ENCODE measurements around the gene CEP152. TPM values are rescaled to one million over a fixed set of nuclear protein-coding genes. Genes with fewer than 3 reads are reported as not detected.

Gene CEP152
- total and polyA plus RNA-seq, 10 of the 15 experiments (the other 5 are each of a cell fraction or from before 2014, with no cell fraction given) = 5.3 to 22.6 (median 14.2) TPM

DNA sequence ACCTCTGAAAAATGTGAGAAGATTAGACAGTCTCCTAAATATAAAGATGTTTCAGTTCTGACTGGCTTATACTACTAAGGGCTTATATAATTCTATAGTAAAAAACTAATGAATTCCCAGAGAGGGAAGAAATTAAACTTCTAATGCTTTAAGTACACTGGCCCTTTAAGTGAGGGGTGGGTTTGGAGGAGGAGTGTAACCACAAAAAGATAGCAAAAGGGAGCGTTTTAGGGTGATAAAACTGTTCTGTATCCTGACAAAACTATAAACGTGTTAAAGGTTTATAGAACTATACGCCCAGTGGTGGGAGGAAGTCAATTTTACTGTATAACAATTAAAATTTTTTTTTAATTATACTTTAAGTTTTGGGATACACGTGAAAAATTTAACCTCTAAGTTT is 45.8 kb downstream of the CEP152 start:
- POLR2A ChIA-PET = no interaction called here
- RAD21 ChIA-PET (ENCODE audit: unreplicated experiment) = no interaction called here
- H3K36me3 ChIP-seq (ENCODE audit: control insufficient read depth in 2 of 2, insufficient read depth in 2 of 2, low read length in 1 of 2) = peaks cover 4 to 9% of the 10 kb centered on the region in 2 experiments
- H3K4me3 ChIP-seq = no peak overlapping the region
- no peaks in the 10 kb centered on the region for H3K4me1 ChIP-seq (ENCODE audit: control insufficient read depth, insufficient read depth, low read length)
- BruUV-seq (replicated peaks) = no TSS peak
- DNase-seq (ENCODE audit: low read depth, low spot score) (no peak), ATAC-seq (no peak), FAIRE-seq (no peak)
- SMC1A ChIA-PET (ENCODE audit: uncharacterized antibody, unreplicated experiment) = no interaction called here
- intact Hi-C loops (cut with micrococcal nuclease; ENCODE audit: unreplicated experiment) (no loop called here), in situ Hi-C loops (cut with MboI) (no loop called here)
- H3K4me2 ChIP-seq (ENCODE audit: control insufficient read depth, insufficient read depth) = no peak overlapping the region
- CTCF ChIA-PET = interaction anchor here (0.6 kb wide), 1 partner anchor 988 kb away, joined by 3 read pairs; no protein-coding TSS in a partner anchor
- H3K79me2 ChIP-seq (ENCODE audit: control insufficient read depth, insufficient read depth, low read length) = no peaks in the 10 kb centered on the region
- no peak overlapping the region for H3K9ac ChIP-seq (ENCODE audit: control insufficient read depth, insufficient read depth, low read length)
- 80% methylated on average over 4 of the region's 4 CpGs for WGBS (ENCODE audit: insufficient coverage, insufficient replicate concordance, low lambda C conversion rate, missing lambda C conversion rate)
- H3K27ac ChIP-seq (ENCODE audit: control insufficient read depth, insufficient read depth) = no peak overlapping the region
- no peaks in the 10 kb centered on the region for H3K9me3 ChIP-seq (replicated peaks; ENCODE audit: control insufficient read depth, insufficient read depth, low read length)
- TF ChIP-seq SRF (IDR thresholded peaks at IDR 0.05; ENCODE audit: low read depth in 2 of 2, low read length in 2 of 2) (no peak), RELB (IDR thresholded peaks at IDR 0.05; ENCODE audit: low read depth) (no peak), SIX5 (IDR thresholded peaks at IDR 0.05; ENCODE audit: low read depth, low read length, severe bottlenecking) (no peak), ATF3 (IDR thresholded peaks at IDR 0.05; ENCODE audit: borderline replicate concordance, extremely low read depth, low read depth, low read length) (no peak)
- H3K27me3 ChIP-seq (replicated peaks in 1 of 2; ENCODE audit: control insufficient read depth in 2 of 2, insufficient read depth in 2 of 2, low read length in 1 of 2) = no peaks in the 10 kb centered on the region
- no peaks in the 10 kb centered on the region for H4K20me1 ChIP-seq (ENCODE audit: control insufficient read depth, insufficient read depth)
- H2AFZ ChIP-seq (ENCODE audit: control insufficient read depth, low read depth, low read length) = no peak overlapping the region
